OCI-LY7 (cell line): ENCODE measurements around the gene CRACDL. TPM values are rescaled to one million over a fixed set of nuclear protein-coding genes. Genes with fewer than 3 reads are reported as not detected.

Experiments used
- BruUV-seq: library from RNA; stranded (reverse); fragments of 400-500 nt; replicated peaks from 2 replicates; lab custom pipeline; 2021; lab: Mats Ljungman, UMichigan
- CTCF ChIA-PET: fragments of 300-600 bp; sonication (Branson Sonifier 250); formaldehyde crosslinking; loops from one replicate; lab custom pipeline; 2022; ENCODE audit warnings: antibody characterized with exemption; ENCODE audit not compliant: unreplicated experiment; lab: Charles Lee
- POLR2A ChIA-PET: fragments of 300-600 bp; sonication (Branson Sonifier 250); formaldehyde crosslinking; loops from one replicate; lab custom pipeline; 2022; ENCODE audit warnings: antibody characterized with exemption; lab: Charles Lee
- DNase-seq: peaks from one replicate; pipeline ENCODE4 v3.0.0-alpha.2; 2015; ENCODE audit warnings: low spot score
- H2AFZ ChIP-seq: fragments of 200-600 bp; sonication (generic), shearing (Covaris generic); 2 replicates; pipeline ENCODE4 v1.6.1; 2014; ENCODE audit warnings: mild to moderate bottlenecking, antibody characterized with exemption, low read length, moderate library complexity
- H3K27ac ChIP-seq: fragments of 200-600 bp; sonication (generic); 2 replicates; pipeline ENCODE4 v1.5.1; 2014; ENCODE audit warnings: mixed run types, low read depth, mild to moderate bottlenecking, moderate library complexity, low read length, inconsistent platforms; ENCODE audit not compliant: poor library complexity, severe bottlenecking
- H3K36me3 ChIP-seq: fragments of 200-600 bp; sonication (generic); 2 replicates; pipeline ENCODE4 v1.6.1; 2014; ENCODE audit warnings: mild to moderate bottlenecking, antibody characterized with exemption, low read length, moderate library complexity, mixed read lengths; ENCODE audit not compliant: insufficient read depth
- H3K4me1 ChIP-seq: fragments of 200-600 bp; sonication (generic); 2 replicates; pipeline ENCODE4 v1.5.1; 2014; ENCODE audit warnings: mild to moderate bottlenecking, low read length; ENCODE audit not compliant: insufficient read depth, poor library complexity, severe bottlenecking
- H3K4me2 ChIP-seq: fragments of 200-600 bp; sonication (generic); 2 replicates; pipeline ENCODE4 v1.6.1; 2014; ENCODE audit warnings: mild to moderate bottlenecking, low read length
- H3K4me3 ChIP-seq: fragments of 200-600 bp; sonication (generic); 2 replicates; pipeline ENCODE4 v1.5.1; 2014; ENCODE audit warnings: mild to moderate bottlenecking, low read depth, low read length; ENCODE audit not compliant: poor library complexity, severe bottlenecking
- H3K79me2 ChIP-seq: fragments of 200-600 bp; sonication (generic); 2 replicates; pipeline ENCODE4 v1.6.1; 2016; ENCODE audit warnings: low read depth, mild to moderate bottlenecking, low read length, moderate library complexity, mixed read lengths; ENCODE audit not compliant: insufficient read depth
- H3K9me2 ChIP-seq: fragments of 200-600 bp; sonication (generic); 2 replicates; pipeline ENCODE4 v1.6.1; 2016; ENCODE audit warnings: mild to moderate bottlenecking, low read length, mixed read lengths; ENCODE audit not compliant: insufficient read depth
- H3K9me3 ChIP-seq: fragments of 200-600 bp; sonication (generic); 2 replicates; pipeline ENCODE4 v1.6.1; 2014; ENCODE audit warnings: mild to moderate bottlenecking, mixed run types, low read length, mixed read lengths
- H4K20me1 ChIP-seq: fragments of 200-600 bp; sonication (generic); 2 replicates; pipeline ENCODE4 v1.6.1; 2014; ENCODE audit warnings: mild to moderate bottlenecking, antibody characterized with exemption, low read length, moderate library complexity, mixed read lengths; ENCODE audit not compliant: insufficient read depth
- EZH2phosphoT487 ChIP-seq: fragments of 200-600 bp; sonication (generic); IDR thresholded peaks from 2 replicates; pipeline ENCODE4 v1.6.1; 2018; ENCODE audit warnings: low read depth, borderline replicate concordance, mild to moderate bottlenecking, mixed run types, antibody characterized with exemption, low read length, moderate library complexity, mixed read lengths
- intact Hi-C: fragments of 100-400 bp; cut with micrococcal nuclease; formaldehyde crosslinking; loops from one replicate; pipeline ENCODE4 v1.10.0; 2022; ENCODE audit not compliant: unreplicated experiment
- total RNA-seq, 2 experiments: library from RNA; depleted of rRNA in 1 of 2; stranded (reverse); fragments of >200 nt in 1 of 2; shearing (Covaris generic) in 1 of 2; gene quantifications; 2 replicates each; pipeline ENCODE4 v1.2.3, GENCODE V29; 2014 to 2022
- TF ChIP-seq, protein P1 (sequence below): fragments of 200-600 bp; sonication (generic); conservative IDR thresholded peaks from 2 replicates; pipeline ENCODE4 v1.5.1; 2014; ENCODE audit warnings: mild to moderate bottlenecking, antibody characterized with exemption, low read length, moderate library complexity, mixed read lengths

CRACDL gene
- total RNA-seq, 2 experiments from 2014 or later = 0.03 to 0.13 TPM

DNA sequence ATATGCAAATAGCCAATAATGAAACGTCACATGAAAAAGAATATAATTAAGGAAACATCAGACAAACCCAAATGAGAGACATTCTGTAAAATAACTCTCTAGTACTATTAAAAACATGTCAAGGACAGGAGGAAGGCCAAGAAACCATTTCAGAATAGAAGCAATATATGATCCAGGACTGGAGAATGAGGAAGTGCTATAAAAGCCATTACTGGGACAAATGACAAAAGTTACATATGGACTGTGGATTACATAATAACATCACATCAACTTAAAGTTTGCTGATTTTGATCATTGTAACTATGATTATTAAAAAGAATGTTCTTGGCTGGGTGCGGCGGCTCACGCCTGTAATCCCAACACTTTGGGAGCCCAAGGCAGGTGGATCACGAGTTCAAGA lies 81.3 kb downstream of the CRACDL start:
- H3K4me3 ChIP-seq = no peak overlapping the region
- no peaks in the 10 kb centered on the region for H3K79me2 ChIP-seq
- ChIA-PET CTCF (no interaction called here), POLR2A (interaction anchor here (0.6 to 0.7 kb wide), 2 partner anchors 31 to 1081 kb away, joined by 3 to 5 read pairs; no protein-coding TSS in a partner anchor)
- intact Hi-C loops = loop anchor here (10.0 kb wide), 1 partner anchor 190 kb away; no protein-coding TSS in a partner anchor
- H3K4me1 ChIP-seq = no peaks in the 10 kb centered on the region
- H3K9me3 ChIP-seq = peaks cover 13% of the 10 kb centered on the region
- H3K36me3 ChIP-seq = no peaks in the 10 kb centered on the region
- no peak for TF ChIP-seq EZH2phosphoT487
- TF ChIP-seq, protein P1, sequence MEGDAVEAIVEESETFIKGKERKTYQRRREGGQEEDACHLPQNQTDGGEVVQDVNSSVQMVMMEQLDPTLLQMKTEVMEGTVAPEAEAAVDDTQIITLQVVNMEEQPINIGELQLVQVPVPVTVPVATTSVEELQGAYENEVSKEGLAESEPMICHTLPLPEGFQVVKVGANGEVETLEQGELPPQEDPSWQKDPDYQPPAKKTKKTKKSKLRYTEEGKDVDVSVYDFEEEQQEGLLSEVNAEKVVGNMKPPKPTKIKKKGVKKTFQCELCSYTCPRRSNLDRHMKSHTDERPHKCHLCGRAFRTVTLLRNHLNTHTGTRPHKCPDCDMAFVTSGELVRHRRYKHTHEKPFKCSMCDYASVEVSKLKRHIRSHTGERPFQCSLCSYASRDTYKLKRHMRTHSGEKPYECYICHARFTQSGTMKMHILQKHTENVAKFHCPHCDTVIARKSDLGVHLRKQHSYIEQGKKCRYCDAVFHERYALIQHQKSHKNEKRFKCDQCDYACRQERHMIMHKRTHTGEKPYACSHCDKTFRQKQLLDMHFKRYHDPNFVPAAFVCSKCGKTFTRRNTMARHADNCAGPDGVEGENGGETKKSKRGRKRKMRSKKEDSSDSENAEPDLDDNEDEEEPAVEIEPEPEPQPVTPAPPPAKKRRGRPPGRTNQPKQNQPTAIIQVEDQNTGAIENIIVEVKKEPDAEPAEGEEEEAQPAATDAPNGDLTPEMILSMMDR = no peak
- BruUV-seq = no TSS peak
- no peak overlapping the region for H3K4me2 ChIP-seq
- no peaks in the 10 kb centered on the region for H4K20me1 ChIP-seq
- no peak overlapping the region for H2AFZ ChIP-seq
- no peak overlapping the region for H3K27ac ChIP-seq
- H3K9me2 ChIP-seq = no peaks in the 10 kb centered on the region
- no peak for DNase-seq

GRCh38 chr2:98852932-98853331 lies 83.1 kb downstream of the CRACDL start:
- Histone ChIP-seq H3K36me3 (no peaks in the 10 kb centered on the region), H3K9me3 (no peaks in the 10 kb centered on the region), H4K20me1 (no peaks in the 10 kb centered on the region), H3K4me3 (no peak overlapping the region), H3K9me2 (no peaks in the 10 kb centered on the region), H3K79me2 (no peaks in the 10 kb centered on the region), H3K27ac (no peak overlapping the region), H2AFZ (no peak overlapping the region), H3K4me1 (no peaks in the 10 kb centered on the region), H3K4me2 (no peak overlapping the region)
- CTCF ChIA-PET = no interaction called here
- POLR2A ChIA-PET = interaction anchor here (0.7 kb wide), 1 partner anchor 214 kb away, joined by 3 read pairs; no protein-coding TSS in a partner anchor
- BruUV-seq = no TSS peak
- intact Hi-C loops = loop anchor here (10.0 kb wide), 1 partner anchor 192 kb away; no protein-coding TSS in a partner anchor
- no peak for DNase-seq
- TF ChIP-seq, protein P1 = no peak
- TF ChIP-seq EZH2phosphoT487 = no peak

- no TSS peak for BruUV-seq
- H3K79me2 ChIP-seq = no peaks in the 10 kb centered on the region
- CTCF ChIA-PET = no interaction called here
Measured at GRCh38 chr2:98850074-98850473, 86.0 kb downstream of the CRACDL start.

More at GRCh38 chr2:98850074-98850473, 86.0 kb downstream of the CRACDL start:
- no peak overlapping the region for H3K4me3 ChIP-seq
- H3K4me1 ChIP-seq = no peaks in the 10 kb centered on the region
- no peak for TF ChIP-seq EZH2phosphoT487
- H2AFZ ChIP-seq = no peak overlapping the region
- DNase-seq = no peak
- no peaks in the 10 kb centered on the region for H4K20me1 ChIP-seq
- intact Hi-C loops = loop anchor here (10.0 kb wide), 1 partner anchor 195 kb away; no protein-coding TSS in a partner anchor
- no peak overlapping the region for H3K27ac ChIP-seq
- no peaks in the 10 kb centered on the region for H3K9me3 ChIP-seq
- POLR2A ChIA-PET = interaction anchor here (1.1 kb wide), 1 partner anchor 14 kb away, joined by 4 read pairs; no protein-coding TSS in a partner anchor
- H3K9me2 ChIP-seq = no peaks in the 10 kb centered on the region
- no peak overlapping the region for H3K4me2 ChIP-seq
- no peaks in the 10 kb centered on the region for H3K36me3 ChIP-seq
